T-helper 17 cell (primary cell): ENCODE data around the gene PPA1. TPM values are rescaled to one million over a fixed set of nuclear protein-coding genes. Genes with fewer than 3 reads are reported as not detected.
"Not testable (repeated sequence)": the region's sequence is repeated elsewhere in the genome, so short reads cannot be mapped to it uniquely, and the experiment has no call there.

Experiments
- ATAC-seq: fragments of 150-1000 bp; cut with Tn5 transposase; 2 replicates; pipeline ENCODE4 v1.10.0; 2021; ENCODE audit warnings: mild to moderate bottlenecking, moderate library complexity
- DNase-seq, 3 donors: peaks; one replicate each; pipeline versions ENCODE4 v3.0.0 to v3.0.0-alpha.2; 2020 to 2021
- H3K9me3 ChIP-seq: one replicate; pipeline ENCODE4 v1.7.0; 2013; ENCODE audit warnings: low read length, mild to moderate bottlenecking; ENCODE audit not compliant: control insufficient read depth, poor library complexity, severe bottlenecking
- H3K27ac Mint-ChIP-seq: one replicate; pipeline ENCODE4 v1.8.0; 2022; ENCODE audit warnings: mild to moderate bottlenecking, moderate library complexity, mixed read lengths
- H3K27me3 Mint-ChIP-seq: one replicate; pipeline ENCODE4 v1.8.0; 2022; ENCODE audit warnings: mixed read lengths
- H3K36me3 Mint-ChIP-seq: one replicate; pipeline ENCODE4 v1.8.0; 2022; ENCODE audit warnings: low read depth, mixed read lengths
- H3K4me1 Mint-ChIP-seq: one replicate; pipeline ENCODE4 v1.8.0; 2022; ENCODE audit warnings: mild to moderate bottlenecking, mixed read lengths
- H3K4me3 Mint-ChIP-seq: one replicate; pipeline ENCODE4 v1.8.0; 2022; ENCODE audit warnings: mild to moderate bottlenecking, moderate library complexity, mixed read lengths
- total RNA-seq, 4 donors: library from RNA in 2 of 4; stranded (reverse) in 2 of 4; gene quantifications; one replicate each; pipeline ENCODE4 v1.2.3 and lab custom pipeline; 2022 to 2026

The PPA1 gene
- total RNA-seq, 2 donors from 2014 or later, result 69.8 to 80.9 TPM

- DNase-seq (no peak), ATAC-seq (no peak)
- no peaks in the 10 kb centered on the region for H3K36me3 Mint-ChIP-seq
- H3K4me3 Mint-ChIP-seq, result no peak overlapping the region
- H3K27ac Mint-ChIP-seq, result no peak overlapping the region
- H3K27me3 Mint-ChIP-seq, result peaks cover 7% of the 10 kb centered on the region
- no peaks in the 10 kb centered on the region for H3K9me3 ChIP-seq
- H3K4me1 Mint-ChIP-seq, result no peaks in the 10 kb centered on the region
Measured at GRCh38 chr10:70190102-70190501, 43.1 kb downstream of the PPA1 start.

GRCh38 chr10:70188768-70189167 is 44.5 kb downstream of the PPA1 start:
- H3K4me1 Mint-ChIP-seq, result no peaks in the 10 kb centered on the region
- DNase-seq, result no peak
- H3K27me3 Mint-ChIP-seq, result peaks cover 7% of the 10 kb centered on the region
- H3K27ac Mint-ChIP-seq, result no peak overlapping the region
- H3K36me3 Mint-ChIP-seq, result no peaks in the 10 kb centered on the region
- no peaks in the 10 kb centered on the region for H3K9me3 ChIP-seq
- no peak overlapping the region for H3K4me3 Mint-ChIP-seq
- ATAC-seq, result no peak

GRCh38 chr10:70186571-70186970 is 46.7 kb downstream of the PPA1 start:
- H3K27me3 Mint-ChIP-seq, result peaks cover 13% of the 10 kb centered on the region
- H3K4me3 Mint-ChIP-seq, result no peak overlapping the region
- no peak overlapping the region for H3K27ac Mint-ChIP-seq
- H3K4me1 Mint-ChIP-seq, result no peaks in the 10 kb centered on the region
- DNase-seq (no peak), ATAC-seq (no peak)
- H3K9me3 ChIP-seq, result no peaks in the 10 kb centered on the region
- no peaks in the 10 kb centered on the region for H3K36me3 Mint-ChIP-seq

- ATAC-seq, result no peak
- no peaks in the 10 kb centered on the region for H3K9me3 ChIP-seq
- Mint-ChIP-seq H3K27ac (no peak overlapping the region), H3K4me1 (no peaks in the 10 kb centered on the region), H3K36me3 (no peaks in the 10 kb centered on the region), H3K27me3 (peaks cover 15% of the 10 kb centered on the region), H3K4me3 (no peak overlapping the region)
- DNase-seq, result no peak
Measured at GRCh38 chr10:70186090-70186489, 47.1 kb downstream of the PPA1 start.

- Mint-ChIP-seq H3K4me1 (no peaks in the 10 kb centered on the region), H3K27me3 (peaks cover 24% of the 10 kb centered on the region)
Measured at GRCh38 chr10:70183304-70183703, 49.9 kb downstream of the PPA1 start.

GRCh38 chr10:70179209-70179608 is 54.0 kb downstream of the PPA1 start:
- H3K27ac Mint-ChIP-seq, H3K4me1 Mint-ChIP-seq, DNase-seq, H3K4me3 Mint-ChIP-seq, H3K9me3 ChIP-seq, H3K36me3 Mint-ChIP-seq, ATAC-seq: not testable (repeated sequence)
- H3K27me3 Mint-ChIP-seq, result peaks cover 17% of the 10 kb centered on the region

More at GRCh38 chr10:70183304-70183703, 49.9 kb downstream of the PPA1 start:
- Mint-ChIP-seq H3K36me3 (no peaks in the 10 kb centered on the region), H3K4me3 (no peak overlapping the region), H3K27ac (no peak overlapping the region)
- ATAC-seq (no peak), DNase-seq (no peak)
- H3K9me3 ChIP-seq, result no peaks in the 10 kb centered on the region

GRCh38 chr10:70178139-70178725 is 55.0 kb downstream of the PPA1 start:
- Mint-ChIP-seq H3K4me1 (peaks cover 12% of the 10 kb centered on the region), H3K4me3 (no peak overlapping the region), H3K36me3 (no peaks in the 10 kb centered on the region), H3K27ac (no peak overlapping the region), H3K27me3 (peaks cover 16% of the 10 kb centered on the region)
- H3K9me3 ChIP-seq, result no peaks in the 10 kb centered on the region
- no peak for DNase-seq
- no peak for ATAC-seq

- Mint-ChIP-seq H3K27me3 (peaks cover 11% of the 10 kb centered on the region), H3K27ac (no peak overlapping the region), H3K4me1 (peaks cover 15% of the 10 kb centered on the region), H3K36me3 (no peaks in the 10 kb centered on the region), H3K4me3 (no peak overlapping the region)
- DNase-seq (no peak), ATAC-seq (no peak)
- H3K9me3 ChIP-seq, result no peaks in the 10 kb centered on the region
Measured at GRCh38 chr10:70176441-70176840, 56.8 kb downstream of the PPA1 start.

- no peaks in the 10 kb centered on the region for H3K9me3 ChIP-seq
- Mint-ChIP-seq H3K4me1 (peaks cover 15% of the 10 kb centered on the region), H3K4me3 (no peak overlapping the region), H3K27me3 (peaks cover 5% of the 10 kb centered on the region), H3K27ac (no peak overlapping the region), H3K36me3 (no peaks in the 10 kb centered on the region)
- ATAC-seq (no peak), DNase-seq (no peak)
Measured at GRCh38 chr10:70175516-70175915, 57.7 kb downstream of the PPA1 start.

- ATAC-seq, result peak; percentile 8
- DNase-seq, result no peak
- no peaks in the 10 kb centered on the region for H3K9me3 ChIP-seq
- Mint-ChIP-seq H3K36me3 (no peaks in the 10 kb centered on the region), H3K27ac (peak overlapping the region; percentile 63), H3K4me1 (peaks cover 19% of the 10 kb centered on the region), H3K4me3 (peak overlapping the region; percentile 73), H3K27me3 (no peaks in the 10 kb centered on the region)
Measured at GRCh38 chr10:70174058-70174741, 59.0 kb downstream of the PPA1 start.

- H3K36me3 Mint-ChIP-seq, result peaks cover 2% of the 10 kb centered on the region
- peak overlapping the region; percentile 97 for H3K27ac Mint-ChIP-seq
- H3K4me1 Mint-ChIP-seq, result peaks cover 38% of the 10 kb centered on the region
- H3K9me3 ChIP-seq, result no peaks in the 10 kb centered on the region
- no peaks in the 10 kb centered on the region for H3K27me3 Mint-ChIP-seq
- peak overlapping the region; percentile 96 for H3K4me3 Mint-ChIP-seq
- ATAC-seq (peak; percentile 27), DNase-seq (no peak)
Measured at GRCh38 chr10:70169649-70170364, 63.4 kb downstream of the PPA1 start.

GRCh38 chr10:70169011-70169410 is 64.2 kb downstream of the PPA1 start:
- peak overlapping the region; percentile 97 for H3K27ac Mint-ChIP-seq
- peak overlapping the region; percentile 96 for H3K4me3 Mint-ChIP-seq
- no peaks in the 10 kb centered on the region for H3K27me3 Mint-ChIP-seq
- ATAC-seq (peak; percentile 20), DNase-seq (no peak)
- H3K36me3 Mint-ChIP-seq, result peaks cover 2% of the 10 kb centered on the region
- no peaks in the 10 kb centered on the region for H3K9me3 ChIP-seq
- peaks cover 37% of the 10 kb centered on the region for H3K4me1 Mint-ChIP-seq

- no peaks in the 10 kb centered on the region for H3K9me3 ChIP-seq
- ATAC-seq, result no peak
- Mint-ChIP-seq H3K27ac (no peak overlapping the region), H3K4me3 (peak overlapping the region; percentile 58), H3K27me3 (no peaks in the 10 kb centered on the region), H3K36me3 (peaks cover 2% of the 10 kb centered on the region), H3K4me1 (peaks cover 45% of the 10 kb centered on the region)
- no peak for DNase-seq
Measured at GRCh38 chr10:70167246-70167645, 66.0 kb downstream of the PPA1 start.
